Breast epithelium (tissue), 4 donors: ENCODE data around the gene TRIM4. TPM values are rescaled to one million over a fixed set of nuclear protein-coding genes. Genes with fewer than 3 reads are reported as not detected.

Source experiments
- DNase-seq, 2 donors: peaks; one replicate each; pipeline ENCODE4 v3.0.0-alpha.2; 2019; ENCODE audit warnings: low spot score in 2 of 2
- H3K27ac ChIP-seq, 2 donors: fragments of 200-600 bp; sonication (generic) in 1 of 2; one replicate each; pipeline ENCODE4 v1.5.1; 2016 to 2019; ENCODE audit warnings: mild to moderate bottlenecking in 1 of 2
- H3K27me3 ChIP-seq, 2 donors: fragments of 200-600 bp; sonication (generic) in 1 of 2; one replicate each; pipeline versions ENCODE4 v1.5.1 to v1.6.0; 2017 to 2019; ENCODE audit warnings: control low read depth in 1 of 2, mild to moderate bottlenecking in 1 of 2
- H3K36me3 ChIP-seq: fragments of 200-600 bp; one replicate; pipeline ENCODE4 v1.5.1; 2019
- H3K4me1 ChIP-seq, 2 donors: fragments of 200-600 bp; sonication (generic); one replicate each; pipeline ENCODE4 v1.5.1; 2016 to 2019; ENCODE audit warnings: control low read depth in 1 of 2
- H3K4me3 ChIP-seq, 3 donors: fragments of 200-600 bp; sonication (generic); 1 replicate in 2 of 3; 2 replicates in 1 of 3; pipeline ENCODE4 v1.5.1; 2016 to 2019; ENCODE audit warnings: mild to moderate bottlenecking in 3 of 3, moderate library complexity in 2 of 3
- H3K9me3 ChIP-seq, 2 donors: fragments of 200-600 bp; sonication (generic) in 1 of 2; one replicate each; pipeline ENCODE4 v1.5.1; 2016 to 2019; ENCODE audit warnings: control low read depth in 1 of 2
- CTCF ChIP-seq, 3 donors: fragments of 450-650 bp; IDR thresholded peaks; one replicate each; pipeline ENCODE4 v1.5.1; 2016 to 2017; ENCODE audit warnings: antibody characterized with exemption in 3 of 3, mild to moderate bottlenecking in 3 of 3, moderate library complexity in 3 of 3
- POLR2A ChIP-seq: fragments of 450-650 bp; IDR thresholded peaks from one replicate; pipeline ENCODE4 v1.6.1; 2016; ENCODE audit warnings: antibody characterized with exemption, mild to moderate bottlenecking, moderate library complexity
- POLR2AphosphoS5 ChIP-seq, 3 donors: sonication (generic); formaldehyde crosslinking; IDR thresholded peaks; one replicate each; pipeline ENCODE4 v1.6.1; 2017; ENCODE audit warnings: antibody characterized with exemption in 3 of 3
- intact Hi-C: fragments of 100-400 bp; cut with DNase I; formaldehyde crosslinking; loops from one replicate; pipeline ENCODE4 v1.15.1; 2023; ENCODE audit warnings: low total_unique reads
- total RNA-seq, 3 donors: library from RNA; depleted of rRNA; stranded (reverse); fragments of >200 nt; gene quantifications; one replicate each; pipeline ENCODE4 v1.1.0, GENCODE V29; 2016

TRIM4 gene
- total RNA-seq, 3 donors from 2014 or later = 46.1 to 65.9 (median 57.7) TPM

GRCh38 chr7:99927536-99927935 is 8.2 kb upstream of the TRIM4 start:
- intact Hi-C loops = no loop called here
- TF ChIP-seq POLR2A = no peak
- TF ChIP-seq CTCF (IDR thresholded peaks at IDR 0.05) = no peak
- no peak for TF ChIP-seq POLR2AphosphoS5 (IDR thresholded peaks at IDR 0.05)
- H3K27me3 ChIP-seq = no peaks in the 10 kb centered on the region

GRCh38 chr7:99926321-99926720 is 7.0 kb upstream of the TRIM4 start:
- no peak for DNase-seq
- Histone ChIP-seq H3K9me3 (no peaks in the 10 kb centered on the region), H3K4me1 (peaks cover 0 to 7% of the 10 kb centered on the region in 2 donors), H3K36me3 (no peaks in the 10 kb centered on the region), H3K27ac (no peak overlapping the region), H3K4me3 (no peak overlapping the region), H3K27me3 (no peaks in the 10 kb centered on the region)
- intact Hi-C loops = no loop called here
- TF ChIP-seq CTCF (IDR thresholded peaks at IDR 0.05) (no peak), POLR2A (no peak), POLR2AphosphoS5 (IDR thresholded peaks at IDR 0.05) (no peak)

More at GRCh38 chr7:99927536-99927935, 8.2 kb upstream of the TRIM4 start:
- Histone ChIP-seq H3K27ac (no peak overlapping the region), H3K4me1 (peaks cover 0 to 7% of the 10 kb centered on the region in 2 donors), H3K4me3 (no peak overlapping the region), H3K36me3 (no peaks in the 10 kb centered on the region), H3K9me3 (no peaks in the 10 kb centered on the region)
- DNase-seq = no peak

GRCh38 chr7:99923200-99923599 is 3.9 kb upstream of the TRIM4 start:
- H3K27me3 ChIP-seq = no peaks in the 10 kb centered on the region
- no peak for DNase-seq
- intact Hi-C loops = no loop called here
- H3K9me3 ChIP-seq = no peaks in the 10 kb centered on the region
- TF ChIP-seq CTCF (IDR thresholded peaks at IDR 0.05) = no peak
- TF ChIP-seq POLR2AphosphoS5 (IDR thresholded peaks at IDR 0.05) = no peak
- TF ChIP-seq POLR2A = no peak
- no peak overlapping the region for H3K27ac ChIP-seq
- H3K4me3 ChIP-seq = no peak overlapping the region
- no peaks in the 10 kb centered on the region for H3K36me3 ChIP-seq
- peaks cover 0 to 6% of the 10 kb centered on the region in 2 donors for H3K4me1 ChIP-seq

GRCh38 chr7:99920149-99920548 is 819 bp upstream of the TRIM4 start:
- Histone ChIP-seq H3K27me3 (no peaks in the 10 kb centered on the region), H3K36me3 (no peaks in the 10 kb centered on the region), H3K4me3 (peak overlapping the region; percentile 80 to 98 (median 95)), H3K27ac (peak overlapping the region; percentile 94), H3K4me1 (peaks cover 6 to 28% of the 10 kb centered on the region in 2 donors), H3K9me3 (no peaks in the 10 kb centered on the region)
- DNase-seq = no peak
- intact Hi-C loops = no loop called here
- TF ChIP-seq CTCF (IDR thresholded peaks at IDR 0.05) (no peak), POLR2AphosphoS5 (IDR thresholded peaks at IDR 0.05) (no peak), POLR2A (no peak)

GRCh38 chr7:99919814-99920112 is 433 bp upstream of the TRIM4 start:
- Histone ChIP-seq H3K9me3 (no peaks in the 10 kb centered on the region), H3K36me3 (no peaks in the 10 kb centered on the region), H3K4me3 (peak overlapping the region; percentile 80 to 98 (median 95)), H3K27ac (peak overlapping the region; percentile 94), H3K4me1 (peaks cover 6 to 28% of the 10 kb centered on the region in 2 donors), H3K27me3 (no peaks in the 10 kb centered on the region)
- no peak for DNase-seq
- intact Hi-C loops = loop anchor here (10.0 kb wide), 1 partner anchor 75 kb away; no protein-coding TSS in a partner anchor
- TF ChIP-seq CTCF (IDR thresholded peaks at IDR 0.05) (no peak), POLR2A (no peak), POLR2AphosphoS5 (IDR thresholded peaks at IDR 0.05) (no peak)
